IMR-90 (cell line): ENCODE results near the gene ABHD17C. TPM values are rescaled to one million over a fixed set of nuclear protein-coding genes. Genes with fewer than 3 reads are reported as not detected.

Source experiments
- ATAC-seq: fragments of 200-7000 bp; cut with Tn5 transposase; 2 replicates; pipeline ENCODE4 v1.9.1; 2020; ENCODE audit warnings: low read depth, mild to moderate bottlenecking, moderate library complexity
- BruUV-seq: library from RNA; stranded (reverse); fragments of 400-500 nt; replicated peaks from 2 replicates; lab custom pipeline; 2021; lab: Mats Ljungman, UMichigan
- CTCF ChIA-PET: fragments of 300-600 bp; formaldehyde crosslinking; extraction: SDS; loops from one replicate; lab custom pipeline; 2021; ENCODE audit warnings: antibody characterized with exemption; lab: Yijun Ruan, JAX
- POLR2A ChIA-PET: fragments of 300-600 bp; sonication (Branson Sonifier 250); formaldehyde crosslinking; loops from one replicate; lab custom pipeline; 2022; ENCODE audit warnings: antibody characterized with exemption; ENCODE audit not compliant: unreplicated experiment; lab: Charles Lee
- DNase-seq: peaks from one replicate; pipeline ENCODE4 v3.0.0; 2013
- H2AFZ ChIP-seq: replicated peaks from 2 replicates; pipeline ENCODE3; 2013; ENCODE audit warnings: low read length, mild to moderate bottlenecking; ENCODE audit not compliant: poor library complexity
- H2AK5ac ChIP-seq: 2 replicates; pipeline ENCODE4 v1.6.1; 2013; ENCODE audit warnings: low read depth, low read length, inconsistent platforms
- H2AK9ac ChIP-seq: replicated peaks from 2 replicates; pipeline ENCODE3; 2013; ENCODE audit warnings: mild to moderate bottlenecking, low read depth, low read length, moderate library complexity; ENCODE audit not compliant: poor library complexity
- H2BK120ac ChIP-seq: 2 replicates; pipeline ENCODE4 v1.6.1; 2013; ENCODE audit warnings: low read depth, low read length, inconsistent platforms
- H2BK15ac ChIP-seq: 3 replicates; pipeline ENCODE4 v1.6.1; 2013; ENCODE audit warnings: low read depth, low read length, inconsistent platforms
- H2BK20ac ChIP-seq: 2 replicates; pipeline ENCODE4 v1.6.1; 2013; ENCODE audit warnings: low read depth, mild to moderate bottlenecking, inconsistent platforms, low read length, moderate library complexity
- H2BK5ac ChIP-seq: 2 replicates; pipeline ENCODE4 v1.6.1; 2013; ENCODE audit warnings: mild to moderate bottlenecking, low read depth, low read length, inconsistent platforms; ENCODE audit not compliant: poor library complexity, severe bottlenecking
- H3K14ac ChIP-seq: replicated peaks from 2 replicates; pipeline ENCODE4 v1.6.1; 2013; ENCODE audit warnings: low read depth, low read length, inconsistent platforms
- H3K18ac ChIP-seq: 2 replicates; pipeline ENCODE4 v1.6.1; 2013; ENCODE audit warnings: low read depth, low read length, control low read depth
- H3K23ac ChIP-seq: 2 replicates; pipeline ENCODE4 v1.6.1; 2013; ENCODE audit warnings: low read depth, low read length, inconsistent platforms
- H3K27ac ChIP-seq: 2 replicates; pipeline ENCODE4 v1.5.1; 2013; ENCODE audit warnings: mild to moderate bottlenecking, control low read depth, low read length; ENCODE audit not compliant: insufficient read depth
- H3K27me3 ChIP-seq: 2 replicates; pipeline ENCODE4 v1.6.1; 2013; ENCODE audit warnings: low read length; ENCODE audit not compliant: control insufficient read depth, insufficient read depth
- H3K36me3 ChIP-seq: 2 replicates; pipeline ENCODE4 v1.6.1; 2013; ENCODE audit warnings: low read length, mixed read lengths; ENCODE audit not compliant: control insufficient read depth, insufficient read depth
- H3K4ac ChIP-seq: 2 replicates; pipeline ENCODE4 v1.6.1; 2013; ENCODE audit warnings: low read depth, low read length, inconsistent platforms
- H3K4me1 ChIP-seq: 2 replicates; pipeline ENCODE4 v1.6.1; 2013; ENCODE audit warnings: low read length, mixed read lengths; ENCODE audit not compliant: control insufficient read depth, insufficient read depth
- H3K4me2 ChIP-seq: 2 replicates; pipeline ENCODE4 v1.6.1; 2013; ENCODE audit warnings: low read depth, mild to moderate bottlenecking, control low read depth, low read length, moderate library complexity
- H3K4me3 ChIP-seq: 2 replicates; pipeline ENCODE4 v1.5.1; 2013; ENCODE audit warnings: low read depth, mild to moderate bottlenecking, control low read depth, low read length, moderate library complexity; ENCODE audit not compliant: insufficient read depth
- H3K56ac ChIP-seq: 2 replicates; pipeline ENCODE4 v1.6.1; 2013; ENCODE audit warnings: low read length, inconsistent platforms; ENCODE audit not compliant: insufficient read depth; ENCODE audit errors: extremely low read depth
- H3K79me1 ChIP-seq, 2 experiments: 2 replicates each; pipeline ENCODE4 v1.6.1; 2013; ENCODE audit warnings: low read length in 2 of 2, inconsistent platforms in 1 of 2, low read depth in 1 of 2
- H3K9ac ChIP-seq: 2 replicates; pipeline ENCODE4 v1.6.1; 2013; ENCODE audit warnings: low read depth, low read length, control low read depth
- H3K9me1 ChIP-seq: 2 replicates; pipeline ENCODE4 v1.6.1; 2013; ENCODE audit warnings: low read length, inconsistent platforms; ENCODE audit not compliant: insufficient read depth
- H3K9me3 ChIP-seq: 2 replicates; pipeline ENCODE4 v1.6.1; 2013; ENCODE audit warnings: low read length; ENCODE audit not compliant: control insufficient read depth, insufficient read depth
- H4K20me1 ChIP-seq: 2 replicates; pipeline ENCODE4 v1.6.1; 2013; ENCODE audit warnings: low read length, inconsistent platforms; ENCODE audit not compliant: insufficient read depth
- H4K5ac ChIP-seq: 2 replicates; pipeline ENCODE4 v1.6.1; 2013; ENCODE audit warnings: mild to moderate bottlenecking, low read depth, low read length, control low read depth
- H4K8ac ChIP-seq, 2 experiments: 2 replicates each; pipeline ENCODE4 v1.6.1; 2013; ENCODE audit warnings: low read depth in 2 of 2, low read length in 2 of 2, control low read depth in 1 of 2, inconsistent platforms in 1 of 2
- H4K91ac ChIP-seq: 2 replicates; pipeline ENCODE4 v1.6.1; 2013; ENCODE audit warnings: low read depth, low read length, inconsistent platforms; ENCODE audit not compliant: insufficient read depth
- CHD1 ChIP-seq: IDR thresholded peaks from 2 replicates; pipeline ENCODE4 v1.6.1; 2012; ENCODE audit warnings: low read depth, low read length, improper control_type of control experiment
- RFX5 ChIP-seq: IDR thresholded peaks from 2 replicates; pipeline ENCODE4 v1.8.0; 2012; ENCODE audit warnings: low read depth, mild to moderate bottlenecking, low read length, moderate library complexity
- WGBS, 2 experiments: methylation state at CpG; one replicate each; pipeline versions ENCODE4 v1.1.5 to v1.1.7; 2013; ENCODE audit warnings: missing lambda C conversion rate in 2 of 2; ENCODE audit not compliant: insufficient read length in 1 of 2; ENCODE audit errors: extremely low coverage in 2 of 2; 5-methylcytosine and 5-hydroxymethylcytosine counted together
- dilution Hi-C: fragments of 300-500 bp; cut with HindIII; formaldehyde crosslinking; loops from one replicate; pipeline ENCODE4 v1.14.3; 2018; ENCODE audit warnings: low sequenced_read_pairs; ENCODE audit not compliant: unreplicated experiment
- in situ Hi-C: fragments of 300-500 bp; cut with MboI; formaldehyde crosslinking; loops from 3 replicates; pipeline ENCODE4 v1.14.3; 2019; ENCODE audit warnings: low sequenced_read_pairs, inconsistent platforms, mixed read lengths
- intact Hi-C: fragments of 100-400 bp; cut with micrococcal nuclease; formaldehyde crosslinking; loops from 2 replicates; pipeline ENCODE4 v1.10.0; 2022
- polyA plus RNA-seq, 3 experiments: library from polyadenylated mRNA; depleted of rRNA; stranded (reverse); fragments of >200 nt; gene quantifications; 2 replicates each; pipeline ENCODE4 v1.2.3, GENCODE V29; 2012; ENCODE audit warnings: low replicate concordance in 1 of 3
- total RNA-seq: library from RNA; depleted of rRNA; stranded (reverse); fragments of >200 nt; gene quantifications from 2 replicates; pipeline ENCODE4 v1.2.3, GENCODE V29; 2012

ABHD17C gene
- total and polyA plus RNA-seq, 2 of the 4 experiments (the other 2 are of a cell fraction): 5.4 to 10.3 TPM

DNA sequence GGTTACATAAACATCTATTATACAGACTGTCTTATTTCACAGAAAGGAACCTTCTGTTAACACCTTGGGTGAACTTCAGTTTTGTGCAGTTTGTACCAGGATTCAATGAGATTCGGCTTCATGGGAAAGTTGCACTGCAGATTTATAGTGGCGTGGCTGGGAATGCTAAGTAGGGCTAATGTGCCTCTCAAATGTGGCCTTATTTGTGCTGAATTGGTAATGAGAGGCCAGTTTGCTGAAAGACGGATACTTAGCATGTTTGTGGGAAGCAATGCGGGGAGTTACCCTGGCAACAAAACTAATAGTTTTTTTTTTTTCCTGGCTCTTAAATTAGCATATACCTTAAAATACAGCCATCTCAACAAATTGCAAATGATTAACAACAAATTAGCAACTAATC is 55.5 kb downstream of the ABHD17C start:
- H2BK5ac ChIP-seq: no peak overlapping the region
- no peak overlapping the region for H3K4me2 ChIP-seq
- H2BK15ac ChIP-seq: no peak overlapping the region
- H4K20me1 ChIP-seq: peaks cover 26% of the 10 kb centered on the region
- H3K36me3 ChIP-seq: peaks cover 28% of the 10 kb centered on the region
- H2BK20ac ChIP-seq: no peak overlapping the region
- H3K9me3 ChIP-seq: no peaks in the 10 kb centered on the region
- 100% methylated on average over 2 of the region's 4 CpGs; no CpG with 5 or more reads in 1 of the 2 experiments for whole genome bisulfite sequencing, 2 experiments
- H3K18ac ChIP-seq: no peak overlapping the region
- no peaks in the 10 kb centered on the region for H3K27me3 ChIP-seq
- no peak overlapping the region for H3K23ac ChIP-seq
- H3K79me1 ChIP-seq: peaks cover 55 to 59% of the 10 kb centered on the region in 2 experiments
- in situ Hi-C loops: no loop called here
- ATAC-seq (no peak), DNase-seq (no peak)
- no peak overlapping the region for H3K4me3 ChIP-seq
- no TSS peak for BruUV-seq
- no peak overlapping the region for H2BK120ac ChIP-seq
- no peak overlapping the region for H4K8ac ChIP-seq
- no peak overlapping the region for H3K27ac ChIP-seq
- H3K14ac ChIP-seq: no peak overlapping the region
- H3K9ac ChIP-seq: no peak overlapping the region
- peaks cover 3% of the 10 kb centered on the region; the same call in 1 of the 2 replicates for H3K4me1 ChIP-seq
- ChIA-PET CTCF (no interaction called here), POLR2A (no interaction called here)
- no peak overlapping the region for H2AFZ ChIP-seq
- H4K91ac ChIP-seq: no peak overlapping the region
- no peak overlapping the region for H2AK9ac ChIP-seq
- H3K4ac ChIP-seq: no peak overlapping the region
- peaks cover 15% of the 10 kb centered on the region for H3K9me1 ChIP-seq
- dilution Hi-C loops: no loop called here
- intact Hi-C loops: no loop called here
- H4K5ac ChIP-seq: no peak overlapping the region
- TF ChIP-seq RFX5 (no peak), CHD1 (no peak)
- no peak overlapping the region for H2AK5ac ChIP-seq
- no peak overlapping the region for H3K56ac ChIP-seq
